IMR-90 (cell line): ENCODE measurements around the gene FOXF1. TPM values are rescaled to one million over a fixed set of nuclear protein-coding genes. Genes with fewer than 3 reads are reported as not detected.
A peak's percentile ranks its signal among the peaks of the same experiment; 100 is the strongest.

Source experiments
- ATAC-seq: fragments of 200-7000 bp; cut with Tn5 transposase; 2 replicates; pipeline ENCODE4 v1.9.1; 2020; ENCODE audit warnings: low read depth, mild to moderate bottlenecking, moderate library complexity
- BruUV-seq: library from RNA; stranded (reverse); fragments of 400-500 nt; replicated peaks from 2 replicates; lab custom pipeline; 2021; lab: Mats Ljungman, UMichigan
- CTCF ChIA-PET: fragments of 300-600 bp; formaldehyde crosslinking; extraction: SDS; loops from one replicate; lab custom pipeline; 2021; ENCODE audit warnings: antibody characterized with exemption; lab: Yijun Ruan, JAX
- POLR2A ChIA-PET: fragments of 300-600 bp; sonication (Branson Sonifier 250); formaldehyde crosslinking; loops from one replicate; lab custom pipeline; 2022; ENCODE audit warnings: antibody characterized with exemption; ENCODE audit not compliant: unreplicated experiment; lab: Charles Lee
- DNase-seq: peaks from one replicate; pipeline ENCODE4 v3.0.0; 2013
- H2AFZ ChIP-seq: replicated peaks from 2 replicates; pipeline ENCODE3; 2013; ENCODE audit warnings: low read length, mild to moderate bottlenecking; ENCODE audit not compliant: poor library complexity
- H2AK5ac ChIP-seq: 2 replicates; pipeline ENCODE4 v1.6.1; 2013; ENCODE audit warnings: low read depth, low read length, inconsistent platforms
- H2AK9ac ChIP-seq: replicated peaks from 2 replicates; pipeline ENCODE3; 2013; ENCODE audit warnings: mild to moderate bottlenecking, low read depth, low read length, moderate library complexity; ENCODE audit not compliant: poor library complexity
- H2BK120ac ChIP-seq: 2 replicates; pipeline ENCODE4 v1.6.1; 2013; ENCODE audit warnings: low read depth, low read length, inconsistent platforms
- H2BK15ac ChIP-seq: 3 replicates; pipeline ENCODE4 v1.6.1; 2013; ENCODE audit warnings: low read depth, low read length, inconsistent platforms
- H2BK20ac ChIP-seq: 2 replicates; pipeline ENCODE4 v1.6.1; 2013; ENCODE audit warnings: low read depth, mild to moderate bottlenecking, inconsistent platforms, low read length, moderate library complexity
- H2BK5ac ChIP-seq: 2 replicates; pipeline ENCODE4 v1.6.1; 2013; ENCODE audit warnings: mild to moderate bottlenecking, low read depth, low read length, inconsistent platforms; ENCODE audit not compliant: poor library complexity, severe bottlenecking
- H3K14ac ChIP-seq: replicated peaks from 2 replicates; pipeline ENCODE4 v1.6.1; 2013; ENCODE audit warnings: low read depth, low read length, inconsistent platforms
- H3K18ac ChIP-seq: 2 replicates; pipeline ENCODE4 v1.6.1; 2013; ENCODE audit warnings: low read depth, low read length, control low read depth
- H3K23ac ChIP-seq: 2 replicates; pipeline ENCODE4 v1.6.1; 2013; ENCODE audit warnings: low read depth, low read length, inconsistent platforms
- H3K27ac ChIP-seq: 2 replicates; pipeline ENCODE4 v1.5.1; 2013; ENCODE audit warnings: mild to moderate bottlenecking, control low read depth, low read length; ENCODE audit not compliant: insufficient read depth
- H3K27me3 ChIP-seq: 2 replicates; pipeline ENCODE4 v1.6.1; 2013; ENCODE audit warnings: low read length; ENCODE audit not compliant: control insufficient read depth, insufficient read depth
- H3K36me3 ChIP-seq: 2 replicates; pipeline ENCODE4 v1.6.1; 2013; ENCODE audit warnings: low read length, mixed read lengths; ENCODE audit not compliant: control insufficient read depth, insufficient read depth
- H3K4ac ChIP-seq: 2 replicates; pipeline ENCODE4 v1.6.1; 2013; ENCODE audit warnings: low read depth, low read length, inconsistent platforms
- H3K4me1 ChIP-seq: 2 replicates; pipeline ENCODE4 v1.6.1; 2013; ENCODE audit warnings: low read length, mixed read lengths; ENCODE audit not compliant: control insufficient read depth, insufficient read depth
- H3K4me2 ChIP-seq: 2 replicates; pipeline ENCODE4 v1.6.1; 2013; ENCODE audit warnings: low read depth, mild to moderate bottlenecking, control low read depth, low read length, moderate library complexity
- H3K4me3 ChIP-seq: 2 replicates; pipeline ENCODE4 v1.5.1; 2013; ENCODE audit warnings: low read depth, mild to moderate bottlenecking, control low read depth, low read length, moderate library complexity; ENCODE audit not compliant: insufficient read depth
- H3K56ac ChIP-seq: 2 replicates; pipeline ENCODE4 v1.6.1; 2013; ENCODE audit warnings: low read length, inconsistent platforms; ENCODE audit not compliant: insufficient read depth; ENCODE audit errors: extremely low read depth
- H3K79me1 ChIP-seq, 2 experiments: 2 replicates each; pipeline ENCODE4 v1.6.1; 2013; ENCODE audit warnings: low read length in 2 of 2, inconsistent platforms in 1 of 2, low read depth in 1 of 2
- H3K9ac ChIP-seq: 2 replicates; pipeline ENCODE4 v1.6.1; 2013; ENCODE audit warnings: low read depth, low read length, control low read depth
- H3K9me1 ChIP-seq: 2 replicates; pipeline ENCODE4 v1.6.1; 2013; ENCODE audit warnings: low read length, inconsistent platforms; ENCODE audit not compliant: insufficient read depth
- H3K9me3 ChIP-seq: 2 replicates; pipeline ENCODE4 v1.6.1; 2013; ENCODE audit warnings: low read length; ENCODE audit not compliant: control insufficient read depth, insufficient read depth
- H4K20me1 ChIP-seq: 2 replicates; pipeline ENCODE4 v1.6.1; 2013; ENCODE audit warnings: low read length, inconsistent platforms; ENCODE audit not compliant: insufficient read depth
- H4K5ac ChIP-seq: 2 replicates; pipeline ENCODE4 v1.6.1; 2013; ENCODE audit warnings: mild to moderate bottlenecking, low read depth, low read length, control low read depth
- H4K8ac ChIP-seq, 2 experiments: 2 replicates each; pipeline ENCODE4 v1.6.1; 2013; ENCODE audit warnings: low read depth in 2 of 2, low read length in 2 of 2, control low read depth in 1 of 2, inconsistent platforms in 1 of 2
- H4K91ac ChIP-seq: 2 replicates; pipeline ENCODE4 v1.6.1; 2013; ENCODE audit warnings: low read depth, low read length, inconsistent platforms; ENCODE audit not compliant: insufficient read depth
- RFX5 ChIP-seq: IDR thresholded peaks from 2 replicates; pipeline ENCODE4 v1.8.0; 2012; ENCODE audit warnings: low read depth, mild to moderate bottlenecking, low read length, moderate library complexity
- WGBS, 2 experiments: methylation state at CpG; one replicate each; pipeline versions ENCODE4 v1.1.5 to v1.1.7; 2013; ENCODE audit warnings: missing lambda C conversion rate in 2 of 2; ENCODE audit not compliant: insufficient read length in 1 of 2; ENCODE audit errors: extremely low coverage in 2 of 2; 5-methylcytosine and 5-hydroxymethylcytosine counted together
- dilution Hi-C: fragments of 300-500 bp; cut with HindIII; formaldehyde crosslinking; loops from one replicate; pipeline ENCODE4 v1.14.3; 2018; ENCODE audit warnings: low sequenced_read_pairs; ENCODE audit not compliant: unreplicated experiment
- in situ Hi-C: fragments of 300-500 bp; cut with MboI; formaldehyde crosslinking; loops from 3 replicates; pipeline ENCODE4 v1.14.3; 2019; ENCODE audit warnings: low sequenced_read_pairs, inconsistent platforms, mixed read lengths
- intact Hi-C: fragments of 100-400 bp; cut with micrococcal nuclease; formaldehyde crosslinking; loops from 2 replicates; pipeline ENCODE4 v1.10.0; 2022
- polyA plus RNA-seq, 3 experiments: library from polyadenylated mRNA; depleted of rRNA; stranded (reverse); fragments of >200 nt; gene quantifications; 2 replicates each; pipeline ENCODE4 v1.2.3, GENCODE V29; 2012; ENCODE audit warnings: low replicate concordance in 1 of 3
- total RNA-seq: library from RNA; depleted of rRNA; stranded (reverse); fragments of >200 nt; gene quantifications from 2 replicates; pipeline ENCODE4 v1.2.3, GENCODE V29; 2012

FOXF1 gene
- total and polyA plus RNA-seq, 2 of the 4 experiments (the other 2 are of a cell fraction), result 2.7 to 33.0 TPM

DNA sequence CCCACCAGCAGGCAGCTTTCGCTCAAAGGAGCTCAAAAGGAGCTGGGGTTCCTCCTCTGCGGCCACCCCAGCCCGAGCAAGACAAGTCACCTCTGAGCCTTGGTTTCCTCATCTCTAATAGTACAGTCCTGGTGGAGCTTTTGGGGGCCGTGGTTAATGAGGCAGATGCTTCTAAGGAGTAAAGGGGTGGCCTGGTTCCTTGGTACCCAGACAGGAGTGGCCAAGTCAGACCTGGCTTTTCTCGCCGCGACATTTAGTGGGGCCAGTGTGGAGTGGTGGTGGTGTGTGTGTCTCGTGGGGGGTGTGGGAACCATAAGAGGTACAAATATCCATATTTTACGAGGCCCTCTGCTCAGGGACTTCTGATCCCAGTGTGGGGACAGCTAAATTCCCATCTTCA lies 6.7 kb downstream of the FOXF1 start:
- H3K27me3 ChIP-seq, result no peaks in the 10 kb centered on the region
- peak overlapping the region; percentile 89 for H2AK9ac ChIP-seq
- peaks cover 53% of the 10 kb centered on the region for H4K20me1 ChIP-seq
- H3K4me1 ChIP-seq, result peaks cover 14% of the 10 kb centered on the region
- dilution Hi-C loops, result no loop called here
- WGBS, 2 experiments, result no CpG with 5 or more reads among the region's 9 CpGs
- peak overlapping the region; percentile 97 for H3K4ac ChIP-seq
- H3K4me3 ChIP-seq, result peak overlapping the region; percentile 99
- peak overlapping the region; percentile 98 for H3K27ac ChIP-seq
- peak overlapping the region; percentile 94 for H3K14ac ChIP-seq
- in situ Hi-C loops, result loop anchor here (5.0 kb wide), 2 partner anchors 445 to 695 kb away; no protein-coding TSS in a partner anchor
- no TSS peak for BruUV-seq
- H3K9me1 ChIP-seq, result peaks cover 5% of the 10 kb centered on the region
- H3K79me1 ChIP-seq, result peaks cover 0 to 39% of the 10 kb centered on the region in 2 experiments; a peak in 2 of 4 replicates
- peak overlapping the region; percentile 100 for H3K9ac ChIP-seq
- H4K8ac ChIP-seq, result peak overlapping the region; percentile 82 to 91
- peak overlapping the region; percentile 73 for H4K5ac ChIP-seq
- DNase-seq, result peak; percentile 21
- H2BK20ac ChIP-seq, result 0 out of 2 replicates have a peak overlapping the region, but pooled peaks have one; percentile 17
- peak overlapping the region; percentile 33 for H2AK5ac ChIP-seq
- peak overlapping the region; percentile 71 for H4K91ac ChIP-seq
- peak overlapping the region; percentile 69 for H2AFZ ChIP-seq
- TF ChIP-seq RFX5, result no peak
- intact Hi-C loops, result loop anchor here (1.0 kb wide), 1 partner anchor 696 kb away; no protein-coding TSS in a partner anchor
- peak overlapping the region; percentile 85 for H3K23ac ChIP-seq
- H3K18ac ChIP-seq, result peak overlapping the region; percentile 59
- CTCF ChIA-PET, result interaction anchor here (1.3 to 1.7 kb wide), 2 partner anchors 264 to 444 kb away, joined by 4 to 11 read pairs; no protein-coding TSS in a partner anchor
- peak overlapping the region; percentile 97 for H2BK5ac ChIP-seq
- no peaks in the 10 kb centered on the region for H3K9me3 ChIP-seq
- H3K36me3 ChIP-seq, result peaks cover 55% of the 10 kb centered on the region
- ATAC-seq, result no peak
- H3K56ac ChIP-seq, result peak overlapping the region; percentile 99
- peak overlapping the region; percentile 61 for H3K4me2 ChIP-seq
- H2BK15ac ChIP-seq, result peak overlapping the region; percentile 85; the same call in 2 of the 3 replicates
- POLR2A ChIA-PET, result interaction anchor here (1.0 to 1.4 kb wide), 2 partner anchors 8 to 296 kb away, joined by 3 to 7 read pairs; no protein-coding TSS in a partner anchor
- peak overlapping the region; percentile 86 for H2BK120ac ChIP-seq
